ENCODE measurements around the gene FHIT. TPM values are rescaled to one million over a fixed set of nuclear protein-coding genes. Genes with fewer than 3 reads are reported as not detected.

The FHIT gene
- total RNA-seq, 4 donors from 2014 or later: 3.2 to 10.9 (median 6.4) TPM

- no peak for ATAC-seq (ENCODE audit: low FRiP score)
- DNase-seq (ENCODE audit: low spot score): no peak
- no peak for TF ChIP-seq CTCF (IDR thresholded peaks at IDR 0.05)
Measured at GRCh38 chr3:60475096-60475495, 776.2 kb downstream of the FHIT start.

GRCh38 chr3:60469481-60469880, 781.8 kb downstream of the FHIT start:
- TF ChIP-seq CTCF (IDR thresholded peaks at IDR 0.05): no peak
- ATAC-seq (ENCODE audit: low FRiP score): no peak
- no peak for DNase-seq (ENCODE audit: low spot score)

GRCh38 chr3:60463685-60464084, 787.6 kb downstream of the FHIT start:
- TF ChIP-seq CTCF (IDR thresholded peaks at IDR 0.05): no peak
- DNase-seq (ENCODE audit: low spot score) (no peak), ATAC-seq (ENCODE audit: low FRiP score) (no peak)

GRCh38 chr3:60461267-60461666, 790.0 kb downstream of the FHIT start:
- DNase-seq (ENCODE audit: low spot score): no peak
- no peak for ATAC-seq (ENCODE audit: low FRiP score)
- TF ChIP-seq CTCF (IDR thresholded peaks at IDR 0.05): no peak

- DNase-seq (ENCODE audit: low spot score) (no peak), ATAC-seq (ENCODE audit: low FRiP score) (no peak)
- no peak for TF ChIP-seq CTCF (IDR thresholded peaks at IDR 0.05)
Measured at GRCh38 chr3:60456180-60456579, 795.1 kb downstream of the FHIT start.

- DNase-seq (ENCODE audit: low spot score): no peak
- no peak for ATAC-seq (ENCODE audit: low FRiP score)
- no peak for TF ChIP-seq CTCF (IDR thresholded peaks at IDR 0.05)
Measured at GRCh38 chr3:60453326-60453725, 797.9 kb downstream of the FHIT start.

GRCh38 chr3:60448696-60449095, 802.6 kb downstream of the FHIT start:
- no peak for TF ChIP-seq CTCF (IDR thresholded peaks at IDR 0.05)
- DNase-seq (ENCODE audit: low spot score) (no peak), ATAC-seq (ENCODE audit: low FRiP score) (no peak)

Measured in omental fat pad (tissue), 4 donors.